GM18873 (cell line): ENCODE results near the gene KRTAP10-11.
"Not testable (repeated sequence)": the region's sequence is repeated elsewhere in the genome, so short reads cannot be mapped to it uniquely, and the experiment has no call there.

Experiments used
- ATAC-seq: cut with Tn5 transposase; IDR thresholded peaks from one replicate; pipeline ENCODE4 v1.9.1; 2021; ENCODE audit warnings: mild to moderate bottlenecking, moderate library complexity, moderate number of reproducible peaks; ENCODE audit not compliant: unreplicated experiment, low FRiP score

The KRTAP10-11 gene, protein sequence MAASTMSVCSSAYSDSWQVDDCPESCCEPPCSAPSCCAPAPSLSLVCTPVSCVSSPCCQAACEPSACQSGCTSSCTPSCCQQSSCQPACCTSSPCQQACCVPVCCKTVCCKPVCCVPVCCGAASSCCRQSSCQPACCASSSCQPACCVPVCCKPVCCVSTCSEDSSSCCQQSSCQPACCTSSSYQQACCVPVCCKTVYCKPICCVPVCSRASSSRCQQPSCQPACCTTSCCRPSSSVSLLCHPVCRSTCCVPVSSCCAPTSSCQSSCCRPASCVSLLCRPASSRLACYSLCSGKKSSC

DNA sequence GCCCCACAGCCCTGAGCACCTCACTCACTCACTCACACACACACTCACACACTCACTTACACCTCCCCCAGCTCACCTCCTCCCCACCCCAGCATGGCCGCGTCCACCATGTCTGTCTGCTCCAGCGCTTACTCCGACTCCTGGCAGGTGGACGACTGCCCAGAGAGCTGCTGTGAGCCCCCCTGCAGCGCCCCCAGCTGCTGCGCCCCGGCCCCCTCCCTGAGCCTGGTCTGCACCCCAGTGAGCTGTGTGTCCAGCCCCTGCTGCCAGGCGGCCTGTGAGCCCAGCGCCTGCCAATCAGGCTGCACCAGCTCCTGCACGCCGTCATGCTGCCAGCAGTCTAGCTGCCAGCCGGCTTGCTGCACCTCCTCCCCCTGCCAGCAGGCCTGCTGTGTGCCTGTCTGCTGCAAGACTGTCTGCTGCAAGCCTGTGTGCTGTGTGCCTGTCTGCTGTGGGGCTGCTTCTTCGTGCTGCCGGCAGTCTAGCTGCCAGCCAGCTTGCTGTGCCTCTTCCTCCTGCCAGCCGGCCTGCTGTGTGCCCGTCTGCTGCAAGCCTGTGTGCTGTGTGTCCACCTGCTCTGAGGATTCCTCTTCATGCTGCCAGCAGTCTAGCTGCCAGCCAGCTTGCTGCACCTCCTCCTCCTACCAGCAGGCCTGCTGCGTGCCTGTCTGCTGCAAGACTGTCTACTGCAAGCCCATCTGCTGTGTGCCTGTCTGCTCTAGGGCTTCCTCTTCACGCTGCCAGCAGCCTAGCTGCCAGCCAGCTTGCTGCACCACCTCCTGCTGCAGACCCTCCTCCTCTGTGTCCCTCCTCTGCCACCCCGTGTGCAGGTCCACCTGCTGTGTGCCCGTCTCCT is at the start of gene KRTAP10-11:
TSS of gene KRTAP10-11 (plus strand) at position 49 of the 856 bp plus-strand sequence. CDS start at position 94, 45 bp downstream.
- not testable (repeated sequence) for ATAC-seq

DNA sequence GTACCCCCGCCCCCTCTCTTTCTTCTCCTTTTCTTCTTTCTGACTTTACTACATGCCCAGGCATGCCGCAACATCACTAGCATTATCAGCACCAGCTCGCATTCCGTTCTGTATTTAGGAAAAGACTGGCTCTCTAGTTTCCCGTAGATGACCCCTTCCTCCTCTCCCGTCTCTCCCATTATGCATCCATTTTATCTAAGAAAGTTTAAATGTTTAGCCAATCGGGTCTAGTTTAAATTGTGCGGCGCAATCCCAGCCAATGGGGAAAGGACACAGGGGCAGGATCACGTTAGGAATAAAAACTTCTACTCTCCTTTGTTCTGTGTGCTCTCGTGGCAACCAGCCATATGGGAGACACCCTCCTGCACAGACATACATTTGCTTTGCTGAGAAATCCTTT is 48.2 kb upstream of the KRTAP10-11 start:
- no peak for ATAC-seq

DNA sequence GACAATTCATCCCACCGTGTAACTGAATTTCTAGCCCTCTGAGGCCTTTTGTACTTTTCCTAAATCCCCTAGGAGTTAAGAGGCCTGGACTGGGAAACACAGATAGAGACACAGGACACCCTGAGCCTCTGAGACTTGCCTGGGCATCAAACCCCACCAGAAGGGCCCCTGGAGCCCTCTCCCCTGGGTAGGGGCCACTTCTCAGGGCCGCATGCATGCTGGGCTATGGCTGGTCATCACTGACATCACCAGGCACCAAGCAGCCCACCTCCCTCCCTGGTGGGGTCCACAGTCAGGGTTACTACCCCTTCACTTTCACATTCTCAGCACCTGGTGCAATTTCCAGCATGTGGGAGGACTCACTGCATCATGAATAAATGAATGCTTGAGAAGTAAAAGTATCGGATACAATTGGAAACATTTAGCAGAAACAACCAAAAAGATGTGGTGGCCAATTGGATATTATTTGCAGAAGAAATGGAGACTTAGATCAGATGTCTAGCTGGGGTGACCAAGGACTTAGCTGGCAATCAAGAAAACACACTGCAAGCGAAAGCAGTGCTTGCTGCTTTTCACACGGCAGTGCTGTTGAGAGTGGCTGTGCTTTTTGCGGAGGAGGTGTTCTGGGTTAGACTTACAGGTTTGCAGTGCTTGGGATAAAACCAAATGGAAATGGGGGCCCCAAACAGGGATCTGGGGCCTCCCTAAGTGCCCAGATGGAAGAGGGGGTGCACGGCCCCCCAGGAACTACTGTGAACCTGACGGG is 46.8 kb upstream of the KRTAP10-11 start:
- no peak for ATAC-seq

DNA sequence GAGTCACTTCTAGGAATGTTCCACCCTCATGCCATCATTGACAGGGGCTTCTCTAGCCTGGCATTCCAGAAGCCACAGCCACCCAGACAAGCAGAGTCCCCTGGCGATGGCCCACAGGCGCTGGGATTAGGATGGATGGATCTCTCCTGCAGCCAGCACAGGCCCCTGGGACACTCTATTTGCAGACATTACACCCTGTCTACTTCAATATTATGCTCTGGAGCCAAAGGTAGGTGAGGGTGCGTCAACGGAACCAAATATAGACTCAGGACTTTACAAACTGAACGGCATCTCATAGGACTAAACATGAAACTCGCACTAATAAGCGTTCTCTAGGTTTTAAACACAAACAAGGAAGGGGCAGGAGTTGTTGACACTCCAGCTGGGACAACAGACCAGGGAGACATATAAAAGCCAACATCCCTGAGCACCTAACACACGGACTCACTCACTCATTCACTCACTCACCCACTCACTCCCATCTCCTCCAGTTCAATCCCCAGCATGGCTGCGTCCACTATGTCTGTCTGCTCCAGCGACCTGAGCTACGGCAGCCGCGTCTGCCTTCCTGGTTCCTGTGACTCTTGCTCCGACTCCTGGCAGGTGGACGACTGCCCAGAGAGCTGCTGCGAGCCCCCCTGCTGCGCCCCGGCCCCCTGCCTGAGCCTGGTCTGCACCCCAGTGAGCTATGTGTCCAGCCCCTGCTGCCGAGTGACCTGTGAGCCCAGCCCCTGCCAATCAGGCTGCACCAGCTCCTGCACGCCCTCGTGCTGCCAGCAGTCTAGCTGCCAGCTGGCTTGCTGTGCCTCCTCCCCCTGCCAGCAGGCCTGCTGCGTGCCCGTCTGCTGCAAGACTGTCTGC is 45.9 kb upstream of the KRTAP10-11 start, which contains the start of gene KRTAP10-7:
TSS of gene KRTAP10-7 (plus strand) at position 480 of the 861 bp plus-strand sequence. CDS start at position 505, 25 bp downstream.
- ATAC-seq: not testable (repeated sequence)

DNA sequence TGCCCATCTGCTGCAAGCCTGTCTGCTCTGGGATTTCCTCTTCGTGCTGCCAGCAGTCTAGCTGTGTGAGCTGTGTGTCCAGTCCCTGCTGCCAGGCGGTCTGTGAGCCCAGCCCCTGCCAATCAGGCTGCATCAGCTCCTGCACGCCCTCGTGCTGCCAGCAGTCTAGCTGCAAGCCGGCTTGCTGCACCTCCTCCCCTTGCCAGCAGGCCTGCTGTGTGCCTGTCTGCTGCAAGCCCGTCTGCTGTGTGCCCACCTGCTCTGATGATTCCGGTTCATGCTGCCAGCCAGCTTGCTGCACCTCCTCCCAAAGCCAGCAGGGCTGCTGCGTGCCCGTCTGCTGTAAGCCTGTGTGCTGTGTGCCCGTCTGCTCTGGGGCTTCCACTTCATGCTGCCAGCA is 45.1 kb upstream of the KRTAP10-11 start:
- not testable (repeated sequence) for ATAC-seq

DNA sequence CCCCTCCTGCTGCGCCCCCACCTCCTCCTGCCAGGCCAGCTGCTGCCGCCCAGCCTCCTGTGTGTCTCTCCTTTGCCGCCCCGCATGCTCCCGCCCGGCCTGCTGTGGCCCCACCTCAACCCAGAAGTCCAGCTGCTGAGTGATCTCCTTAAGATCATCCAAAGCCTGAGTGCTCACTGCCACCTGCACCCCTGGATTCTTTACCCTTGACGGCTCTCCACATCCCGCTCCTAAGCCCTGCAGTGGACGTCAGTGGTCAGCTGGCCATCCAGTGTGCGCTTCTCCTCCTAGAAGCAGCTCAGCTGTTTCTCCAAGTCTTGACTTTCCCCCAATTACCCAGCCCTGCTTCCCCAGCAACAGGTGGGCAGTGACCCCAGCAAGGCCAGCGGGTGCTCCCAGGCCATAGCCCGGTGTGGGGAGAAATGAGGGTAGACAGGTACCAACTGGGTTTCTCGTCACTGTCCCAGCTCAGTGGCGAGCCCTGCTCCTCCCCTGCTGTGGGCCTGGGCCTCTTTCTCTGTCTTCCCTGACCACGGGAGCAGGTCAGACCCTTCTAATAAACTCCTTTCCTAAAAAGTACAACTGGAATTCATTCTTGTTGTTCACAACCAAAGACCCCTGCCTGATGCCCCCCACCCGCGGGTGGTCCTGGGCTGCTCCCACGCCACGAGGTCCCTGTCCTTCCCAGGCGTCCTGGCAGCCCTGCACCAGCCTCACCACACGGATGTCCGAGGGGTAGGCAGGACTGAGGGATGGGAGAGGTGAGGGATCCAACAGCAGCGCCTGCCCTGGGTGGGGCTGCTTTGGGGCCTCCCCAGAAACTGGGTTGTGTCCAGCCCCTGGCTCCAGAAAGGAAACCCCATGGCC is 44.4 kb upstream of the KRTAP10-11 start:
- no peak for ATAC-seq

DNA sequence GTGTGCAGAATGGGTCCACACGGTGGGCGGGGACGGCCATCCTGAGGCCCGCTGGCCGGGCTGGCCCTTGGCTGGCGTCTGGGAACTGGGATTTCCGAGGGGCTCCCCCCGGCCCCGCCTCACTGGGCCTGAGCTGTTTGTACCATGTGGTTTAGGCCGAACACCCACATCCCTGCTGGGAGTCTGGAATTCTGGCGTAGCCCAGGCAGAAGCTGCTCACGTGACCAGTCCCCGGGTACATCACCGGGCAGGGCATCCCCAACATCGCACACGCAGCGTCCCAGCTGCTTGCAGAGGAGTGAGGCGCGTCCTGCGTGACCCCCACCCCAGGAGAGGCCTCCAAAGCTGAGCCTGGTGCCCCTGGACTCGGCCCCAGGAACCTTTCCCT is 43.8 kb upstream of the KRTAP10-11 start:
- ATAC-seq: no peak

DNA sequence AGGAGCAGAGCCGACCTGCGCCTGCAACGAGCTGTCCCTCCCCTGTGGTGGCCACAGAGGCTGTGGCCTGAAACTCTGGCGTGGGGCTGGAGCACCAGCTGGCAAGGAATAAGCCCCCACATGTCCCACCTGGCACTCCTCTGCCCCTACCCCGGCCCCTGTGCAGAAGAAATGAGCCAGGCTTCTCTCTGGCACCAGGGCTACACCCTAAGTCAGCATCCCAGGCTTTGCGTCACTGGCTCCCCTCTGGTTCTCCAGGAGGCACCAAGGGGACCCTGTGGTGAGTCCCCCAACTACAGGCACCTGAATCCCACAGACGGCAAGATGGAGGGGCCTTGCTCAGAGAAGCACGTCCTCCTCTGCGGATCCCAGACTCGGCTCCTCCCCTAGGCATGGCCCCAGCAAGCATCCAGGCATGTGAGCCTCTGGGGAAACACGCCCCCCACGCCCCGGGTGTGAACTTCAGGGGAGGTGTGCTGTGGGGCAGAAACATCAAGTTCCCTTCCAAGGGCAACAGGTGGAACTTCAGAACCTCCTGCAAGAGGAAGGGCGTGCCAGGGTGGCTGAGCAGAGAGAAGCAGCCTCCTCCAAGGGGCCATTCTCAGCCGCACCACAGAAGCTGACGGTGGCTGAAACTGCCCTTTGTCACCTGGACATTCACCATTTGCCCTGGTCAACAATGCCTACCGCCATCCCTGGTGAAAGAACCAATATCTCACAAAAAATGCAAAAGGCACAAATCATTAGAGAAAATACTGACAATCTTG is 42.9 kb upstream of the KRTAP10-11 start:
- ATAC-seq: no peak

DNA sequence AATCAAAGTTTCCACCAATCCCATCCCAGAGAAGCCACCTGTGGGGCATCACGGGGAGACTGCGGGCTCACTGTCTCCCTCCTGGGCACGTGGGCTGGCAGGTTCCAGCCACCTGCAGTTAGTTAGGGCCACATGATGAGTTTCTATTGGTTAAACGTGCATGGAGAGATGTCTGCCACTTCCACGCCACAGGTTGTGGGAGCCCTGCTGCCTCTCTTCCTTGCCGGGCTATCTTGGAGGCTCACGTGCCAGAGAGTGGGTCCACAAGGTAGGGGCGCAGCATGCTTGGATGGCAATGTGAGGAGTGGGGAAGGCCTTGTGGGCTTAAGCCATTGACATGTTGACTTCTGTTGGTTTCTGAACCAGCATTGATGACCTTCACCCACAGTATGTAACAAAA is 42.3 kb upstream of the KRTAP10-11 start:
- no peak for ATAC-seq

DNA sequence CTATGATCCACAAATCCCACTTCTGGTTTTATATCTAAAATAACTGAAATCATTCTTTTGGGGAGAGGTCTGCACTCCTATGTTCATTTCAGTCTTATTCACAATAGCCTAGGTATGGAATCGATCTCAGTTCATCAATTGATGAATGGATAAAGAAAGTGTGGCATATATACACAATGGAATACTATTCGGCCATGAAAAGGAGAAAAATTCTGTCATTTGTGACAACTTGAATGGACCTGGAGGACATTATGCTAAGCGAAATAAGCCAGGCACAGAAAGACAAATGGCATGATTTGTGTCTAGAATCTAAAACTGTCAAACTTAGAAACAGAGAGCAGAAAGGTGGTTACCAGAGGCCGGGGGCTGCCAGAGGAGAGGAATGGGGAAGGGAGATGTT is 39.7 kb upstream of the KRTAP10-11 start:
- no peak for ATAC-seq

DNA sequence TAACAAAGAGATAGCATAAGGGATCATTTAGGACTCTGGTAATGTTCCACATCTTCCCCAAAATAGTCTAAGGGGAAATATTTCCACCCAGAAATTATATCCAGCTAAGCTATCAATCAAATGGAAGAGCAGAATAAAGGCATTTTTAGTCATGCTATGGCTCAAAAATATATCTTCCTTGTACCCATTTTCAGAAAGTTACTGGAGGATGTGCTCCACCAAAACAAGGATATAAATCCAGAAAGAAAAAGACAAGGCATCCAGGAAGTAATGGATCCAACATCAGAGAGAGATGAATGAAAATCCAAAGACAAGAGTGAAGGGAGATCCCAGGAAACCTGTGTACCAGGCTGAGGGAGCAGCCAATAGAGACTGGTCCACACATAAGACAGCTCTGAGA is 37.0 kb upstream of the KRTAP10-11 start:
- ATAC-seq: no peak

DNA sequence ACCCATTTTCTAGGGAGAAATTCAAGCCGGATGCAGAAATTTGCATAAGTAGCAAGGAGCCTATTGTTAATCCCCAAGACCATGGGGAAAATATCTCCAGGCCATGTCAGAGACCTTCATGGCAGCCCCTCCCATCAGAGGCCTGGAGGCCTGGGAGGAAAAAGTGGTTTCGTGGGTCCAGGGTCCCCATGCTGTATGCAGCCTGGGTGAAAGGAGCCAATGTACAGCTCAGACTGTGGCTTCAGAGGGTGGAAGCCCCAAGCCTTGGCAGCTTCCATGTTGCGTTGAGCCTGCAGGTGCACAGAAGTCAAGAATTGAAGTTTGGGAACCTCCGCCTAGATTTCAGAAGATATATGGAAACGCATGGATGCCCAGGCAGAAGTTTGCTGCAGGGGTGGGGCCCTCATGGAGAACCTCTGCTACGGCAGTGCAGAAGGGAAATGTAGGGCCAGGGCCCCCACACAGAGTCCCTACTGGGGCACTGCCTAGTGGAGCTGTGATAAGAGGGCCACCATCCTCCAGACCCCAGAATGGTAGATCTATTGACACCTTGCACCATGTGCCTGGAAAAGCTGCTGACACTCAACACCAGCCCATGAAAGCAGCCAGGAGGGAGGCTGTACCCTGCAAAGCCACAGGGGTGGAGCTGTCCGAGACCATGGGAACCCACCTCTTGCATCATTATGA is 35.9 kb upstream of the KRTAP10-11 start:
- ATAC-seq: not testable (repeated sequence)

DNA sequence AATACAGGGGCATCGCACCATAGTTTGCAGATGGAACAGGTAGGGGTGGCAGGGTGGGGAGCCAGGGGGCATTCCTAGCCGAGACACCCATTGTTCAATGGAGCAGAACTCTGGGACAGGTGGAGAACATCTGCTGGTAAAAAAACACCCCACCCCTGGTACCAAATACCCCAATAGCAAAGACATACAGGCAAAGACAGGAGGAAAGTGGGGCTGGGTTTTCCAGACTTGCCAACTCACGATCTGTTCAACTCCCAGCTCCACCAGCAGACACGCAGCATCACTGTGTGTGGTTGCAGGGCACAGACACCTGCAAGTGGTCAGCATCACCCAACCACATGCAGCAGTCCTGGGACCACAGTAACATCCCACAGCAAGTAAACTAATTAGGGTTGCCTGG is 34.7 kb upstream of the KRTAP10-11 start:
- no peak for ATAC-seq

DNA sequence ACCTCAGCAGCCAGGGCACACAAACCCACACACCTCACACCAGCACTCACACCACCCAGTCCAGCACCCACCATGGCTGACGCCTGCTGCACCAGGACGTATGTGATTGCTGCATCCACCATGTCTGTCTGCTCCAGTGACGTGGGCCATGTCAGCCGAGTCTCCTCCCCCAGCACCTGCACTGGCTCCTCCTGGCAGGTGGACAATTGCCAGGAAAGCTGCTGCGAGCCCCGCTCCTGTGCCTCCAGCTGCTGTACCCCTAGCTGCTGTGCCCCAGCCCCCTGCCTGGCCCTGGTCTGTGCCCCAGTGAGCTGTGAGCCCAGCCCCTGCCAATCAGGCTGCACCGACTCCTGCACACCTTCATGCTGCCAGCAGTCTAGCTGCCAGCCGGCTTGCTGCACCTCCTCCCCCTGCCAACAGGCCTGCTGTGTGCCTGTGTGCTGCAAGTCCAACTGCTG is 34.2 kb upstream of the KRTAP10-11 start, which contains the start of gene KRTAP10-8:
TSS of gene KRTAP10-8 (plus strand) at position 51 of the 458 bp plus-strand sequence. CDS start at position 73, 22 bp downstream.
- no peak for ATAC-seq

DNA sequence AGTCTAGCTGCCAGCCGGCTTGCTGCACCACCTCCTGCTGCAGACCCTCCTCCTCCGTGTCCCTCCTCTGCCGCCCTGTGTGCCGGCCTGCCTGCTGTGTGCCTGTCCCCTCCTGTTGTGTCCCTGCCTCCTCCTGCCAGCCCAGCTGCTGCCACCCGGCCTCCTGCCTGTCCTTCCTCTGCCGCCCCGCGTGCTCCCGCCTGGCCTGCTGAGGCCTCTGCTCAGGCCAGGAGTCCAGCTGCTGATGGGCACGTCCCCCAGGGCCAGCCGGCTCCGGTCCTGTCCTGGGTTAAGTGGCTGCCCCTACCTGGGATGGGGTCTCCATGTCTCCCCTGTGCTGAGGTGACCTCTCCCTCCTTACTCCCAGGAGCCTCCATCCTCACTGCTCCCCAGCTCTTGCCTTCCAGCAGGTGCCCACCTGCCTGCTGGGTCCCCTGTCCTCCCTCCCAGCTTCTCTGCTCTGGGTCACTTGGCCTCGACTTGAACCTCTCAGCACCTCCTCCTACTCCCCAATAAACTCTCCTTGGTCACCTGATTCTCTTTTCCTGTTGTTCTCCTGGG is 33.5 kb upstream of the KRTAP10-11 start:
- no peak for ATAC-seq

DNA sequence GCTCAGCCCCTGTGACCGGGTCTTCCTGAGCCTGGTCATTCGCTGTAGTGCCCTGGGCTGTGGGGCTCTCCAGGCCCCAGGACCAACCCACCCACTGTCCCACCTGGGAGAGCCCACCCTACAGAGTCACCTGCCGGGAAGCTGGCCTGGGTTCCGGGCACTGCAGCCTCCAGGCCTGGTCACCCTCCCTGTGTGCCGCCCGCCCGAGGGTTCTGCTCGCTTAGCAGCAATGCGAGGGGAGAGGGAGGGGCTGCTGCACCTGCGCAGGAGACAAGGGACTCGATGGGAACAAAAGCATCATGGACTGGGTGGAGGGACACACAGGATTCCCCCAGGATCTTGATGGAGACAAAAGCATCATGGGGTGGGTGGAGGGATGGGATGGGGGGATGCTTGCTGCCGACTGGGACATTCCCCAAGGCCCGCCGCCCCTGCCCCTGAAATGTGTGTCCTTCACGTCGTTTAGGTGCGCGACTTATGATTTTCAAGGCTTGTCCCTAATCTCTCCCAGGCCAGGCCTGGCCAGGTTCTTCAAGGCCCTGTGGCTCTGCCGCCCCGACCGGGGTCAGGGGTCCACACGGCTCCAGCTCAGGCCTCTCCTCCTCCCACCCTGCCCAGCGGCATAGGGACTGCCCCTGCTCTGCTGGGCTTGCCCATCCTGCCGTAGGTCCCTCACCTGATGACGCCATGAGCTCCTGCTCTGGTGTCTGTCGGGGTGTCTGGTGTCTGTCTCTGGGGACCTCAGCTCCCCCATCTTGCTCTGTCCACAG is 32.6 kb upstream of the KRTAP10-11 start:
- ATAC-seq: no peak
